Stimulated activated CD8-positive, alpha-beta memory T cell treated with anti-CD3 and anti-CD28 coated beads, Interleukin-15, amount 100 ng/mL, for 1 hour (primary cell): ENCODE results near the gene MFSD12.

Source experiments
- DNase-seq: peaks from one replicate; pipeline ENCODE4 v3.0.0-alpha.2; 2020; ENCODE audit warnings: low read depth

The MFSD12 gene

GRCh38 chr19:3506384-3507340, 50.7 kb downstream of the MFSD12 start:
- DNase-seq, result no peak

GRCh38 chr19:3505598-3506383, 51.6 kb downstream of the MFSD12 start, which contains the start of gene FZR1:
Gene FZR1 (plus strand): TSS chr19:3506311. CDS start chr19:3522990, 16,679 bp downstream.
- DNase-seq, result peak; percentile 97

- no peak for DNase-seq
Observed at GRCh38 chr19:3504735-3505134, 52.7 kb downstream of the MFSD12 start.

- no peak for DNase-seq
Observed at GRCh38 chr19:3503036-3503572, 54.3 kb downstream of the MFSD12 start.

DNA sequence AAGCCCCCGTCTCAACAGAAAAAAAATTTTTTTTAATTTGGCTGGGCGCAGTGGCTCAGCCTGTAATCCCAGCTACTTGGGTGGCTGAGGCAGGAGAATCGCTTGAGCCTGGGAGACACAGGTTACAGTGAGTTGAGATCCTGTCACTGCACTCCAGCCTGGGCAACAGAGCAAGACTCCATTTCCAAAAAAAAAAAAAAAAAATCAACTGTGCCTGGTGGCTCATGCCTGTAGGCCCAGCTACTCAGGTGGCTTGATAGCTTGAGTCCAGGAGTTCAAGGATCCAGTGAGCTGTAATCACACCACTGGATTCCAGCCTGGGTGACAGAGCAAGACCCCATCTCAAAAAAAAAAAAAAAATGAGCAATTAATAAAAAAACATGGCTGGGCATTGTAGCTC, 55.6 kb downstream of the MFSD12 start:
- DNase-seq, result no peak

- DNase-seq, result peak; percentile 92
Observed at GRCh38 chr19:3500429-3501101, 56.8 kb downstream of the MFSD12 start, which contains the start of gene DOHH. Gene DOHH (minus strand): TSS chr19:3500674. CDS start chr19:3496814, 3,860 bp downstream.

DNA sequence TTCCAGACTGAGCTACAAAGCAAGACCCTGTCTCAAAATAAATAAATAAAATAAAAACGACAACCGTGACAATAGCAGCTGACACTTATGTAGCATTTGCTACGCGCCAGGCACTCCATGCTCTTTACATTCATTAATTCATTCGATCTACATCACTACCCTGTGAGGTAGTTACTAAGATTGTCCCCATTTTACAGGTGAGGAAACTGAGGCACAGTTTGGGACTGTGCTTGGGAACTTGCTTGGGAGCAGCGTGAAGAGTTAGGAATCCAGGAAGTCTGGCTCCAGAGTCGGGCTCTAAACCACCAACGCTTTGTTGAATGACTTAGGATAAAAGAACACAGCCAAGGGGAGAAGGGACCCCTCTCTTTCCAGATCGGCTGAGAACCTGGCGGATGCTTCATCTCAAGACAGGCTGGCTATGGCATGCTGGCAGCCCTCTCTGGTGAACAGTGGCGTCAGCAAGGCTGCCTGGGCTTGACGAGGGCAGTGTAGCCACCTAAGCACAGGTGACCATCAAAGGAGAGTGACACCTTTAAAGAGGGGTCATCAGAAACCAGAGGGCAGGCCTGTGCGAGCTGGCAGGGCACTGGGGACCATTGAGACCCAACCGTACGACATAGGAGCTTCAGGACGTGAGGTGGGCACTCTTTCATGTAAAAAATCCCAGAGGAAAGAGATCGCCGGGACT, 57.5 kb downstream of the MFSD12 start:
- no peak for DNase-seq

DNA sequence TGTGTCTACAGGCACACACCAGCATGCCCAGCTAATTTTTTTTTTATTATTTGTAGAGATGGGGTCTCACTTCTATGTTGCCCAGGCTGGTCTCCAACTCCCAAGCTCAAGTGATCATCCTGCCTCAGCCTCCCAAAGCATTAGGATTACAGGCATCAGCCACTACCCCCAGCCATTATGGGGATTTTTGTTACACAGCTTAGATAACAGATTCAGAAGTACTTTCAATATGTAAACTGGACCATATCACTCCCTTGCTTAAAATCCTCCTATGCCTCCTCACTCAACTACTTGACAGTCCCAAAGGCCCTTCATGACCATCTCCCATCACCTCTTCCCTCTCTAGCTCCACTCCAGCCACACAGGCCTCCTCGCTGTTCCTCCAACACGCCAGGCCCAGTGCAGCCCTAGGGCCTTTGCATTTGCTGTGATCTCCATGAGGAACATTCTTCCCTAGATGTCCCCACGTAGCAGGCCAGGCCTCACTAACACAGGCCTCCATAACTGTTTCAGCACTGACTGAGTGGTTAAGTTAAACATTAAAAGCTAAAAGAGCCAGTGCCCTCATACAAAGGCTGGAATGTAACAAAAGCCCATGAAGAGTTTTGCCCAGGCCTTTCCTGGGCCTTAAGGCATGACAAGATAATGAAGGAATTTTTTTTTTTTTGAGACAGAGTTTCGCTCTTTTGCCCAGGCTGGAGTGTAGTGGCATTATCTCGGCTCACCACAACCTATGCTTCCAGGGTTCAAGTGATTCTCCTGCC, 59.4 kb downstream of the MFSD12 start:
- no peak for DNase-seq

DNA sequence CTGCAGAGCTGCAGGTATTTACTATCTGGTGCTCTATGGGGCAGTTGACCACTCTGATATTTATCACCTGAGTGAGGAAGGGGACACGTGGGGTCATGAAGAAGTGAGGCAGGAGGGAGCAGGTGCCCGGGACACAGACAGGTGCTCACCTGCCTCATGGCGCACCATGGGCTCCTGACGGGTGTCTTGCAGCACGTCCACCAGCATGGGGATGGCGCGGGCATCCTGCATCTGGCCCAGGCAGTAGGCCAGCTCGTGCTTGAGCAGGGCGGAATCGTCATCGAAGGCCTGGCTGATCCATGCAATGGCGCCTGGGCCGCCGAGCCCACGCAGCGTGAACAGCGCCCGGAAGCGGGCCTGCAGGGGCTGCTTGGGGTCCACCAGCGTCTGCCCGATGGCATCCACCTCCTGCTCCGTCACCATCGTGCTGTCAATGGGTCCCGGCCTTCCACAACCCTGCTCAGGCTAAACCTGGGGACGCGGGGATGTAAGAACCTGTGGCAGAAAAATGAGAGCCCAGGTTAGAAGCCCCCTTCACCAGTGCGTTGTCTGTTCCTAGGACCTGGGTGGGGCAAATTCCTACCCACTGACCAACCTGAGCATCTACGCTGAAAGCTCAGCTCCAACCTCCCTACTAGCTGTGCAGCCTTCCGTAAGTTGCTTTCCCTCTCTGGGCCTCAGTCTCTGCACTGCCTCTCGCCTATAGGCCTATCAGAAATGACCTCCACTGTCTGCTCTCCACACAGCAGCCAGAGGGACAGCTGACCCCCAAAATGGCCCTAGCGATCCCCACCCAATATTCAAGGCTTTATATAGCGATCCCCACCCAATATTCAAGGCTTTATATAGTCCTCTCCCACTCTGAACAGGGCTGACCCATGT, 60.8 kb downstream of the MFSD12 start:
- DNase-seq, result no peak

DNA sequence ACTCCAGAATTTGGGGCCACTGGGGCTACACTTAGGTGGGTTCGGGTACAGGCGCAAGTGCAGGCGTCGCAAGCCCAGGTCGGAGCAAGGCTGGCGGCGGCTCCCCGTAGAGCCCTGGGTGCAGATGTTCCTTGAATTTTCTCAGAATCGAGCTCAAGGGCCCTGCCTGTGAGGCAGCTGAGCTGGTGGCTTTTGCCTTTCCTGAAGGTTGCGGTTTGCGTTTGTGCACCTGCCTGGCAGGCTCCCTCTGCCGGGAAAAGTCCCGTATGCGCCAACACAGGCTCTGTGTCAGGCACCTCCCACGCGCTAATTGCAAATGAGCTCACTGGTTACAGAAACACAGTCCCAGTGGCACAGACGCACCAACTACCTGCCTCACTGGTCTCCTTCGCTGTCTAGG, 62.8 kb downstream of the MFSD12 start:
- DNase-seq, result no peak
